ENCODE results near the gene SHISAL1. TPM values are rescaled to one million over a fixed set of nuclear protein-coding genes. Genes with fewer than 3 reads are reported as not detected.

Gene SHISAL1
- 6.5 TPM for total RNA-seq (ENCODE audit: unreplicated experiment)
- long read RNA-seq = 0 reads

GRCh38 chr22:44312766-44313165, at the start of gene SHISAL1:
Gene SHISAL1, minus strand, starts transcription at chr22:44312951. Its CDS starts 12,006 bp downstream, at chr22:44300945.
- DNase-seq (ENCODE audit: low spot score) = no peak
- Mint-ChIP-seq H3K27me3 (ENCODE audit: unreplicated experiment) (peaks cover 7% of the 10 kb centered on the region), H3K4me3 (ENCODE audit: unreplicated experiment) (no peak within 1 kb of the TSS), H3K36me3 (ENCODE audit: low read depth, unreplicated experiment) (no peaks in the 10 kb centered on the region), H3K27ac (ENCODE audit: unreplicated experiment) (no peak within 1 kb of the TSS), H3K4me1 (ENCODE audit: unreplicated experiment) (no peaks in the 10 kb centered on the region), H3K9me3 (ENCODE audit: unreplicated experiment) (no peaks in the 10 kb centered on the region)
- TF ChIP-seq CTCF (IDR thresholded peaks at IDR 0.05; ENCODE audit: unreplicated experiment) = no peak

- Mint-ChIP-seq H3K27me3 (ENCODE audit: unreplicated experiment) (peaks cover 11% of the 10 kb centered on the region), H3K4me1 (ENCODE audit: unreplicated experiment) (no peaks in the 10 kb centered on the region), H3K36me3 (ENCODE audit: low read depth, unreplicated experiment) (no peaks in the 10 kb centered on the region), H3K9me3 (ENCODE audit: unreplicated experiment) (no peaks in the 10 kb centered on the region), H3K4me3 (ENCODE audit: unreplicated experiment) (no peak overlapping the region), H3K27ac (ENCODE audit: unreplicated experiment) (peak overlapping the region; percentile 42)
- no peak for DNase-seq (ENCODE audit: low spot score)
- TF ChIP-seq CTCF (IDR thresholded peaks at IDR 0.05; ENCODE audit: unreplicated experiment) = no peak
These were observed 48.8 kb upstream of the SHISAL1 start for GRCh38 chr22:44361391-44362126.

GRCh38 chr22:44360668-44361381, 48.1 kb upstream of the SHISAL1 start:
- no peaks in the 10 kb centered on the region for H3K4me1 Mint-ChIP-seq (ENCODE audit: unreplicated experiment)
- H3K4me3 Mint-ChIP-seq (ENCODE audit: unreplicated experiment) = no peak overlapping the region
- no peak for TF ChIP-seq CTCF (IDR thresholded peaks at IDR 0.05; ENCODE audit: unreplicated experiment)
- no peak for DNase-seq (ENCODE audit: low spot score)
- H3K9me3 Mint-ChIP-seq (ENCODE audit: unreplicated experiment) = no peaks in the 10 kb centered on the region
- H3K27ac Mint-ChIP-seq (ENCODE audit: unreplicated experiment) = no peak overlapping the region
- no peaks in the 10 kb centered on the region for H3K36me3 Mint-ChIP-seq (ENCODE audit: low read depth, unreplicated experiment)
- peaks cover 11% of the 10 kb centered on the region for H3K27me3 Mint-ChIP-seq (ENCODE audit: unreplicated experiment)

- no peak for DNase-seq (ENCODE audit: low spot score)
- Mint-ChIP-seq H3K4me1 (ENCODE audit: unreplicated experiment) (no peaks in the 10 kb centered on the region), H3K4me3 (ENCODE audit: unreplicated experiment) (no peak overlapping the region), H3K27ac (ENCODE audit: unreplicated experiment) (no peak overlapping the region), H3K9me3 (ENCODE audit: unreplicated experiment) (no peaks in the 10 kb centered on the region), H3K36me3 (ENCODE audit: low read depth, unreplicated experiment) (no peaks in the 10 kb centered on the region), H3K27me3 (ENCODE audit: unreplicated experiment) (peaks cover 13% of the 10 kb centered on the region)
- no peak for TF ChIP-seq CTCF (IDR thresholded peaks at IDR 0.05; ENCODE audit: unreplicated experiment)
These were observed 47.5 kb upstream of the SHISAL1 start for GRCh38 chr22:44360306-44360667.

Measured in endothelial cell (in vitro differentiated cells).